Measurements from ENCODE around the gene FBXO28. TPM values are rescaled to one million over a fixed set of nuclear protein-coding genes. Genes with fewer than 3 reads are reported as not detected.

FBXO28 gene
- total and polyA plus RNA-seq, 7 donors = 10.2 to 32.7 (median 21.9) TPM

DNA sequence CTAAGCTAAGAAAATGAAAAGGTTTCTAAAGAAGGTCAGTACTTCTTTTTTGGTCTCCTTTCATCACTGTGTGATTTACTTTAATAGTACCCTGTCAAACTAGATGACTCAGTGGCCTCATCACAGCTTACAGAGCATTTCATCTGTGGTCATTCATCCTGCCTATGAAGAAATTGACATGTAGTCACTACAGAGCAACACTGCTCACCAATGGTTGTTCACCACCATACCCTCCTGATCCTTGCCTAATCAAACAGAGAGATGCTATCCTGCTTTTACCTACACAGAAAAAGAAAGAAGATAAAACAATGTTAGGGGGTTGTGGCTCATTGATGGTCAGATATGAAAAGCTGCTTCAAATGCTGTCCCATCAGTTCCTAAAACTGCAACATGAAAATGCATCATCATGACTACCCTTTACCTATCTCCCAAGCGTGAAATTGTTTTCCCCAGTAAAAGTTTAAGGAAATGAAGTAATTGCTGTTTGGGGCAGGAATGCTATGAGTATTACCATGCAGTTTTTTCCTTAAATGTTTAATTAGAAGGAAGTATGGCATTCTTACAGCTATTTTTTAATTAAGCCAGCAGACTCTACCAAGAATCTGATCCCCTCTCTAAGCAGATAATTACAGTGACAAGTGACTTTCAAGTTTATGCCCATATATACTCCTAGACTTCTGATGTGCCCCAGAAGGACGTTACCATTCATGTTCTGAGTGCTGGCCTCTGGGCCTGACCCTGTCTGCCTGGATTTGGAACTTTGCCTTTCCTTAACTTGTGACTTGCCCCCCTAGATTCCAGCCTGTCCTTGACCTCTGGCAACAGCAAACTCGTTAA, 46.1 kb upstream of the FBXO28 start:
- intact Hi-C loops (cut with DNase I) = no loop called here
- Histone ChIP-seq H3K36me3 (no peaks in the 10 kb centered on the region), H3K9me3 (peaks cover 0 to 2% (median 0%) of the 10 kb centered on the region in 4 donors), H3K27me3 (no peaks in the 10 kb centered on the region), H3K4me3 (no peak overlapping the region), H3K27ac (no peak overlapping the region), H3K4me1 (no peaks in the 10 kb centered on the region)
- TF ChIP-seq EP300 (IDR thresholded peaks at IDR 0.05) (no peak), POLR2AphosphoS5 (IDR thresholded peaks at IDR 0.05) (no peak), POLR2A (IDR thresholded peaks at IDR 0.05) (no peak)
- TF ChIP-seq, protein P1, sequence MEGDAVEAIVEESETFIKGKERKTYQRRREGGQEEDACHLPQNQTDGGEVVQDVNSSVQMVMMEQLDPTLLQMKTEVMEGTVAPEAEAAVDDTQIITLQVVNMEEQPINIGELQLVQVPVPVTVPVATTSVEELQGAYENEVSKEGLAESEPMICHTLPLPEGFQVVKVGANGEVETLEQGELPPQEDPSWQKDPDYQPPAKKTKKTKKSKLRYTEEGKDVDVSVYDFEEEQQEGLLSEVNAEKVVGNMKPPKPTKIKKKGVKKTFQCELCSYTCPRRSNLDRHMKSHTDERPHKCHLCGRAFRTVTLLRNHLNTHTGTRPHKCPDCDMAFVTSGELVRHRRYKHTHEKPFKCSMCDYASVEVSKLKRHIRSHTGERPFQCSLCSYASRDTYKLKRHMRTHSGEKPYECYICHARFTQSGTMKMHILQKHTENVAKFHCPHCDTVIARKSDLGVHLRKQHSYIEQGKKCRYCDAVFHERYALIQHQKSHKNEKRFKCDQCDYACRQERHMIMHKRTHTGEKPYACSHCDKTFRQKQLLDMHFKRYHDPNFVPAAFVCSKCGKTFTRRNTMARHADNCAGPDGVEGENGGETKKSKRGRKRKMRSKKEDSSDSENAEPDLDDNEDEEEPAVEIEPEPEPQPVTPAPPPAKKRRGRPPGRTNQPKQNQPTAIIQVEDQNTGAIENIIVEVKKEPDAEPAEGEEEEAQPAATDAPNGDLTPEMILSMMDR (IDR thresholded peaks at IDR 0.05) = no peak
- DNase-seq = no peak
- 35 to 54% methylated on average over 3 of the region's 3 CpGs for WGBS, 2 donors

DNA sequence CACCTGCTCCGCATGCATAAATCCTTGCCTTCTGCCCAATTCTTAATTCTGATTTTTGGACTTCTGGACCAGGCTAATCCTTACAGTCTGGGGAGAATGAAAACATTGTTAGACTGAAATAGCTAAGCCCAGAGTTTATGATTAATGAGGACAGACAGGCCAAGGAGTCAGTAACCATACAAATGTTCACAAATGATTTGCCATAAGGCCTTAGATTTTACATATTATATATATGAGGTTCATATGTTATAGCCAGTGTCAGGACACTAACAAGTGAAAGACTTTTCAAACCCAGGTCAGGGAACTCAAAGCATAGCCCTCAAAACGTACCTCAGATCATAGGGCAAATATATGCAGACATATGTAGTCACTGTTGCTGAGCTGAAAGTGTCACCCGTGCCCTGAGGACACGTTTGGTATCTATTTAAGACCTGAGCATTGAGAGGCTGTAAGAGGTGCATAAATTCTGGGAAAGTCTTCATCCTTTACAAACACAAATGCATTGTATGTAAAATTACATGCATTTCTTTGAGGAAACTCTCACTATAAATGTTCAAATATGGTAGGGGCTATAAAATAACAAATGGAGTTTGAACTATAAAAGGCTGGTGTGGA, 45.3 kb upstream of the FBXO28 start:
- 25 to 67% methylated on average over 4 of the region's 4 CpGs for WGBS, 2 donors
- Histone ChIP-seq H3K4me3 (no peak overlapping the region), H3K27ac (no peak overlapping the region), H3K9me3 (peaks cover 0 to 2% (median 0%) of the 10 kb centered on the region in 4 donors), H3K27me3 (no peaks in the 10 kb centered on the region), H3K36me3 (no peaks in the 10 kb centered on the region), H3K4me1 (no peaks in the 10 kb centered on the region)
- DNase-seq = no peak
- TF ChIP-seq POLR2A (IDR thresholded peaks at IDR 0.05) (no peak), POLR2AphosphoS5 (IDR thresholded peaks at IDR 0.05) (no peak), EP300 (IDR thresholded peaks at IDR 0.05) (no peak)
- TF ChIP-seq, protein P1 (IDR thresholded peaks at IDR 0.05) = no peak
- intact Hi-C loops (cut with DNase I) = no loop called here

DNA sequence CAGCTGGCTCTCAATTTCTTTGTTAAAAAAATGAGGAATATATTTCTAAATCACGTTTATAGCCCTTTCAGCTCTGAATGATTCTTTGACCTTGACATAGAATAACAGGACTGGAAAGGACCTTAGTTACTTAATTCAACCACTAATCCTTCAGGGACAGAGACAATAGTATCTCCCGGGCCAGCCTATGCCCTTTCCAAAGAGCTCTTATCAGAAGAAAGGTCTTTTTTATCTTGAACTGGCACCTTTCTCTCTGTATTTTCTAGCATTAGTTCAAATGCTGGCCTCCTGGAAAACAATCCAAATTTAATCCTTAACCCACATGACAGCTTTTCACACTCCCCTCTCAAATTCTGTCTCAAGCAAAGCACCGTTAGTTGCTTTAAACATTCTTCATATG, 44.8 kb upstream of the FBXO28 start:
- Histone ChIP-seq H3K27me3 (no peaks in the 10 kb centered on the region), H3K4me1 (no peaks in the 10 kb centered on the region), H3K27ac (no peak overlapping the region), H3K4me3 (no peak overlapping the region), H3K9me3 (peaks cover 0 to 2% (median 0%) of the 10 kb centered on the region in 4 donors), H3K36me3 (no peaks in the 10 kb centered on the region)
- 40 to 69% methylated on average over 3 of the region's 3 CpGs for WGBS, 2 donors
- intact Hi-C loops (cut with DNase I) = no loop called here
- no peak for TF ChIP-seq POLR2A (IDR thresholded peaks at IDR 0.05)
- TF ChIP-seq EP300 (IDR thresholded peaks at IDR 0.05) = no peak
- TF ChIP-seq POLR2AphosphoS5 (IDR thresholded peaks at IDR 0.05) = no peak
- TF ChIP-seq, protein P1 (IDR thresholded peaks at IDR 0.05) = no peak
- no peak for DNase-seq

DNA sequence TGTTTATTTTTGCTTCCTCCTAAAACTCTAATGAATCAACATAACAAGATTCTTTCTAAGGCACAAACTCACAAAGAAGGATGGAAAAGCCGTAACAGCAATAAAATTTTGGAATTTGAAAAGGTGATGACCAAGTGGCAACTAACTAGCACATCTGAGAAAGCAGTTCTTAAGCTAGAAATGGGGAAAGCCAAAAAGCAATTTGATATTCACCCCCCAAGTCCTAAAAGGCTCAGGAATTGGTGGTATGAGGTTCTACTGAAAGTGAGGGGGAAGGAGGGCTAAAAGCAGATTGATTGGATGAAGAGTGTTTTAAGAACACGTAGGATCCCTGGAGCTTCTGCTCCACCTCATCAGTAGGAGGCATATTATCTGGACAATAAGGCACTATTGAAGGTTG, 43.4 kb upstream of the FBXO28 start:
- WGBS, 2 donors = 80 to 89% methylated on average over 2 of the region's 2 CpGs
- no peak for DNase-seq
- Histone ChIP-seq H3K4me3 (no peak overlapping the region), H3K9me3 (peaks cover 0 to 2% (median 0%) of the 10 kb centered on the region in 4 donors), H3K4me1 (no peaks in the 10 kb centered on the region), H3K27ac (no peak overlapping the region), H3K27me3 (no peaks in the 10 kb centered on the region), H3K36me3 (no peaks in the 10 kb centered on the region)
- intact Hi-C loops (cut with DNase I) = no loop called here
- TF ChIP-seq EP300 (IDR thresholded peaks at IDR 0.05) = no peak
- TF ChIP-seq, protein P1 (IDR thresholded peaks at IDR 0.05) = no peak
- no peak for TF ChIP-seq POLR2A (IDR thresholded peaks at IDR 0.05)
- no peak for TF ChIP-seq POLR2AphosphoS5 (IDR thresholded peaks at IDR 0.05)

Data from sigmoid colon (tissue), 7 donors.